HepG2 (cell line): ENCODE results near the gene TMEM117. TPM values are rescaled to one million over a fixed set of nuclear protein-coding genes. Genes with fewer than 3 reads are reported as not detected.

Source experiments
- ATAC-seq: fragments of 200-7000 bp; cut with Tn5 transposase; 3 replicates; pipeline ENCODE4 v1.9.1; 2020; ENCODE audit warnings: mild to moderate bottlenecking, moderate library complexity
- BruUV-seq: library from RNA; stranded (reverse); fragments of 400-500 nt; replicated peaks from 2 replicates; lab custom pipeline; 2021; lab: Mats Ljungman, UMichigan
- CTCF ChIA-PET: fragments of 300-600 bp; formaldehyde crosslinking; extraction: SDS; loops from one replicate; lab custom pipeline; 2021; ENCODE audit warnings: low total read pairs, inconsistent platforms, low intra/inter-chr PET ratio; lab: Yijun Ruan, JAX
- POLR2A ChIA-PET: fragments of 350-600 bp; sonication (Branson Sonifier 250); formaldehyde crosslinking; loops from one replicate; lab custom pipeline; 2020; ENCODE audit warnings: antibody characterized with exemption, inconsistent platforms; lab: Yijun Ruan, JAX
- DNase-seq: peaks from one replicate; pipeline ENCODE4 v3.0.0-alpha.2; 2015; ENCODE audit warnings: low spot score
- FAIRE-seq: peaks from 3 replicates; lab custom pipeline; 2011; peaks lifted over from hg19 to GRCh38; lab: Jason Lieb, UNC
- H2AFZ ChIP-seq: one replicate; pipeline ENCODE4 v1.6.1; 2011; ENCODE audit warnings: low read length, inconsistent platforms
- H3K27ac ChIP-seq: fragments of 300-600 bp; 3 replicates; pipeline ENCODE4 v1.8.0; 2011; ENCODE audit warnings: mixed run types, mild to moderate bottlenecking, mixed read lengths, low read length, inconsistent platforms; ENCODE audit not compliant: insufficient read depth; ENCODE audit errors: extremely low read length
- H3K27me3 ChIP-seq, 2 experiments: fragments of 200-600 bp in 1 of 2; 2 replicates in 1 of 2; 3 replicates in 1 of 2; pipeline versions ENCODE4 v1.6.0 to v1.8.0; 2011; ENCODE audit warnings: low read length in 2 of 2, mild to moderate bottlenecking in 2 of 2, moderate library complexity in 2 of 2, inconsistent platforms in 1 of 2; ENCODE audit not compliant: insufficient read depth in 2 of 2, control insufficient read depth in 1 of 2
- H3K36me3 ChIP-seq, 2 experiments: fragments of 200-600 bp in 1 of 2; replicated peaks in 1 of 2; 2 replicates in 1 of 2; 3 replicates in 1 of 2; pipeline versions ENCODE4 v1.5.1 to v1.8.0; 2011; ENCODE audit warnings: low read length in 2 of 2, inconsistent platforms in 1 of 2; ENCODE audit not compliant: insufficient read depth in 2 of 2, control insufficient read depth in 1 of 2
- H3K4me1 ChIP-seq: 2 replicates; pipeline ENCODE4 v1.5.1; 2012; ENCODE audit warnings: low read length, inconsistent platforms; ENCODE audit not compliant: insufficient read depth
- H3K4me2 ChIP-seq: 2 replicates; pipeline ENCODE4 v1.6.0; 2011; ENCODE audit warnings: low read depth, low read length, inconsistent platforms
- H3K4me3 ChIP-seq, 3 experiments: fragments of 200-600 bp in 1 of 3; sonication (generic), shearing (Covaris generic) in 1 of 3; replicated peaks in 1 of 3; 2 replicates each; pipeline ENCODE4 v1.5.1; 2011 to 2016; ENCODE audit warnings: low read length in 3 of 3, inconsistent platforms in 2 of 3, low read depth in 2 of 3, mild to moderate bottlenecking in 2 of 3, control low read depth in 1 of 3, mixed read lengths in 1 of 3; ENCODE audit not compliant: insufficient read depth in 1 of 3
- H3K79me2 ChIP-seq: one replicate; pipeline ENCODE4 v1.6.1; 2011; ENCODE audit warnings: low read length, inconsistent platforms; ENCODE audit not compliant: insufficient read depth
- H3K9ac ChIP-seq: 2 replicates; pipeline ENCODE4 v1.6.0; 2011; ENCODE audit warnings: mild to moderate bottlenecking, low read depth, low read length, inconsistent platforms; ENCODE audit not compliant: insufficient read depth
- H3K9me3 ChIP-seq: 2 replicates; pipeline ENCODE4 v1.5.1; 2012; ENCODE audit warnings: mild to moderate bottlenecking, low read length
- H4K20me1 ChIP-seq: 2 replicates; pipeline ENCODE4 v1.6.0; 2011; ENCODE audit warnings: inconsistent platforms, mild to moderate bottlenecking, low read length, moderate library complexity; ENCODE audit not compliant: insufficient read depth
- AGO2 ChIP-seq: fragments of 200-400 bp; formaldehyde crosslinking; optimal IDR thresholded peaks from 2 replicates; pipeline ENCODE3; 2017; ENCODE audit warnings: mild to moderate bottlenecking, low read depth, low read length, moderate library complexity
- HDAC2 ChIP-seq: sonication (generic); formaldehyde crosslinking; IDR thresholded peaks from 2 replicates; pipeline ENCODE4 v1.4.0; 2020; ENCODE audit warnings: missing genetic modification reagents
- IRF2 ChIP-seq: IDR thresholded peaks from 2 replicates; pipeline ENCODE4 v1.6.1; 2018; ENCODE audit warnings: missing genetic modification reagents, missing compliant biosample characterization
- KDM1A ChIP-seq: IDR thresholded peaks from 2 replicates; pipeline ENCODE4 v1.6.1; 2016; ENCODE audit warnings: missing compliant biosample characterization
- NCOR1 ChIP-seq: fragments of 200-600 bp; sonication (generic); IDR thresholded peaks from 2 replicates; pipeline ENCODE4 v1.7.0; 2017; ENCODE audit warnings: antibody characterized with exemption, low read length, borderline replicate concordance
- PBX2 ChIP-seq: IDR thresholded peaks from 2 replicates; pipeline ENCODE4 v1.6.1; 2016; ENCODE audit warnings: control low read depth
- RBM22 ChIP-seq: fragments of 200-400 bp; formaldehyde crosslinking; optimal IDR thresholded peaks from 2 replicates; pipeline ENCODE3; 2017; ENCODE audit warnings: mild to moderate bottlenecking, low read length, moderate library complexity
- SKI ChIP-seq: fragments of 450-650 bp; IDR thresholded peaks from one replicate; pipeline ENCODE4 v1.6.1; 2018; ENCODE audit warnings: mild to moderate bottlenecking; ENCODE audit not compliant: partially characterized antibody
- ZNF75D ChIP-seq: sonication (generic); formaldehyde crosslinking; IDR thresholded peaks from 2 replicates; pipeline ENCODE4 v1.8.1; 2023; ENCODE audit warnings: missing genetic modification reagents, mild to moderate bottlenecking, borderline replicate concordance
- ZNF782 ChIP-seq: sonication (generic); formaldehyde crosslinking; IDR thresholded peaks from 2 replicates; pipeline ENCODE4 v1.4.0; 2020; ENCODE audit warnings: missing genetic modification reagents, mild to moderate bottlenecking, borderline replicate concordance
- WGBS: methylation state at CpG from one replicate; pipeline ENCODE4 v1.1.6; 2017; ENCODE audit warnings: low lambda C conversion rate; 5-methylcytosine and 5-hydroxymethylcytosine counted together
- in situ Hi-C: cut with HindIII; loops from 2 replicates; pipeline ENCODE4 v1.10.0; 2017; ENCODE audit warnings: low pct_unique_long_range_greater_than_20kb; ENCODE audit not compliant: extremely low pct_ligation_motif_present
- intact Hi-C: fragments of 100-400 bp; cut with micrococcal nuclease; formaldehyde crosslinking; loops from one replicate; pipeline ENCODE4 v1.10.0; 2022; ENCODE audit not compliant: unreplicated experiment
- polyA plus RNA-seq, 8 experiments: library from polyadenylated mRNA; depleted of rRNA in 3 of 8; stranded (reverse) in 7 of 8; unstranded in 1 of 8; fragments of >200 nt; fragmentation: Illumina TruSeq in 4 of 8; extraction: Trizol in 4 of 8; gene quantifications; 2 replicates each; pipeline versions ENCODE4 v1.2.1 to v1.2.3, GENCODE V29; 2011 to 2016; ENCODE audit warnings: low read depth in 4 of 8, missing spikeins in 1 of 8, mixed read lengths in 1 of 8; ENCODE audit not compliant: insufficient read depth in 1 of 8
- total RNA-seq, 5 experiments: library from RNA; depleted of rRNA; stranded (reverse); fragments of >200 nt; fragmentation: Illumina TruSeq; extraction: Trizol; gene quantifications; 2 replicates each; pipeline ENCODE4 v1.2.3, GENCODE V29; 2016; ENCODE audit warnings: low read depth in 1 of 5
- TF ChIP-seq, protein P1 (sequence below): IDR thresholded peaks from 2 replicates; pipeline ENCODE4 v1.6.1; 2016

The TMEM117 gene
- total and polyA plus RNA-seq, 2 of the 13 experiments (the other 11 are each of a cell fraction or from before 2014, with no cell fraction given), result 2.8 to 8.5 TPM

- CTCF ChIA-PET, result no interaction called here
- Histone ChIP-seq H3K9ac (no peak overlapping the region), H3K27ac (no peak overlapping the region)
- TF ChIP-seq HDAC2 (CRISPR knock-in tag), result no peak
- TF ChIP-seq, protein P1, sequence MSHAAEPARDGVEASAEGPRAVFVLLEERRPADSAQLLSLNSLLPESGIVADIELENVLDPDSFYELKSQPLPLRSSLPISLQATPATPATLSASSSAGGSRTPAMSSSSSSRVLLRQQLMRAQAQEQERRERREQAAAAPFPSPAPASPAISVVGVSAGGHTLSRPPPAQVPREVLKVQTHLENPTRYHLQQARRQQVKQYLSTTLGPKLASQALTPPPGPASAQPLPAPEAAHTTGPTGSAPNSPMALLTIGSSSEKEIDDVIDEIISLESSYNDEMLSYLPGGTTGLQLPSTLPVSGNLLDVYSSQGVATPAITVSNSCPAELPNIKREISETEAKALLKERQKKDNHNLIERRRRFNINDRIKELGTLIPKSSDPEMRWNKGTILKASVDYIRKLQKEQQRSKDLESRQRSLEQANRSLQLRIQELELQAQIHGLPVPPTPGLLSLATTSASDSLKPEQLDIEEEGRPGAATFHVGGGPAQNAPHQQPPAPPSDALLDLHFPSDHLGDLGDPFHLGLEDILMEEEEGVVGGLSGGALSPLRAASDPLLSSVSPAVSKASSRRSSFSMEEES (CRISPR knock-in tag), result no peak
- no peak for TF ChIP-seq NCOR1
- TF ChIP-seq SKI, result no peak
- no peak for TF ChIP-seq PBX2
- TF ChIP-seq KDM1A, result no peak
- no peak for TF ChIP-seq AGO2
- TF ChIP-seq IRF2 (CRISPR knock-in tag), result no peak
- TF ChIP-seq ZNF782 (CRISPR knock-in tag), result no peak
- no peak for TF ChIP-seq RBM22
- TF ChIP-seq ZNF75D (CRISPR knock-in tag), result no peak
- TF ChIP-seq, all 625 proteins: peak for 0
- no peaks in the 10 kb centered on the region for H3K9me3 ChIP-seq
- H3K4me2 ChIP-seq, result no peak overlapping the region
- 96% methylated on average over 5 of the region's 23 CpGs for WGBS
- no peak overlapping the region for H2AFZ ChIP-seq
- H3K4me1 ChIP-seq, result no peaks in the 10 kb centered on the region
- in situ Hi-C loops, result no loop called here
- H3K36me3 ChIP-seq, result no peaks in the 10 kb centered on the region
- FAIRE-seq (no peak), DNase-seq (no peak), ATAC-seq (no peak)
- POLR2A ChIA-PET, result no interaction called here
- no peaks in the 10 kb centered on the region for H3K27me3 ChIP-seq
- BruUV-seq, result no TSS peak
- no peaks in the 10 kb centered on the region for H3K79me2 ChIP-seq
- H3K4me3 ChIP-seq, result no peak overlapping the region
- no peaks in the 10 kb centered on the region for H4K20me1 ChIP-seq
- intact Hi-C loops, result no loop called here
Observed at GRCh38 chr12:43863770-43864366, 28.0 kb downstream of the TMEM117 start.
